Breast epithelium (tissue), 4 donors: ENCODE results near the gene MBD3. TPM values are rescaled to one million over a fixed set of nuclear protein-coding genes. Genes with fewer than 3 reads are reported as not detected.

Source experiments
- DNase-seq, 2 donors: peaks; one replicate each; pipeline ENCODE4 v3.0.0-alpha.2; 2019; ENCODE audit warnings: low spot score in 2 of 2
- H3K27ac ChIP-seq, 2 donors: fragments of 200-600 bp; sonication (generic) in 1 of 2; one replicate each; pipeline ENCODE4 v1.5.1; 2016 to 2019; ENCODE audit warnings: mild to moderate bottlenecking in 1 of 2
- H3K27me3 ChIP-seq, 2 donors: fragments of 200-600 bp; sonication (generic) in 1 of 2; one replicate each; pipeline versions ENCODE4 v1.5.1 to v1.6.0; 2017 to 2019; ENCODE audit warnings: control low read depth in 1 of 2, mild to moderate bottlenecking in 1 of 2
- H3K36me3 ChIP-seq: fragments of 200-600 bp; one replicate; pipeline ENCODE4 v1.5.1; 2019
- H3K4me1 ChIP-seq, 2 donors: fragments of 200-600 bp; sonication (generic); one replicate each; pipeline ENCODE4 v1.5.1; 2016 to 2019; ENCODE audit warnings: control low read depth in 1 of 2
- H3K4me3 ChIP-seq, 3 donors: fragments of 200-600 bp; sonication (generic); 1 replicate in 2 of 3; 2 replicates in 1 of 3; pipeline ENCODE4 v1.5.1; 2016 to 2019; ENCODE audit warnings: mild to moderate bottlenecking in 3 of 3, moderate library complexity in 2 of 3
- H3K9me3 ChIP-seq, 2 donors: fragments of 200-600 bp; sonication (generic) in 1 of 2; one replicate each; pipeline ENCODE4 v1.5.1; 2016 to 2019; ENCODE audit warnings: control low read depth in 1 of 2
- POLR2A ChIP-seq: fragments of 450-650 bp; IDR thresholded peaks from one replicate; pipeline ENCODE4 v1.6.1; 2016; ENCODE audit warnings: antibody characterized with exemption, mild to moderate bottlenecking, moderate library complexity
- POLR2AphosphoS5 ChIP-seq, 3 donors: sonication (generic); formaldehyde crosslinking; IDR thresholded peaks; one replicate each; pipeline ENCODE4 v1.6.1; 2017; ENCODE audit warnings: antibody characterized with exemption in 3 of 3
- intact Hi-C: fragments of 100-400 bp; cut with DNase I; formaldehyde crosslinking; loops from one replicate; pipeline ENCODE4 v1.15.1; 2023; ENCODE audit warnings: low total_unique reads
- total RNA-seq, 3 donors: library from RNA; depleted of rRNA; stranded (reverse); fragments of >200 nt; gene quantifications; one replicate each; pipeline ENCODE4 v1.1.0, GENCODE V29; 2016
- TF ChIP-seq, protein P1 (sequence below), 3 donors: fragments of 450-650 bp; IDR thresholded peaks; one replicate each; pipeline ENCODE4 v1.5.1; 2016 to 2017; ENCODE audit warnings: antibody characterized with exemption in 3 of 3, mild to moderate bottlenecking in 3 of 3, moderate library complexity in 3 of 3

The MBD3 gene
- total RNA-seq, 3 donors from 2014 or later: 51.8 to 71.3 (median 70.8) TPM

- Histone ChIP-seq H3K9me3 (no peaks in the 10 kb centered on the region), H3K27me3 (no peaks in the 10 kb centered on the region), H3K36me3 (no peaks in the 10 kb centered on the region), H3K4me1 (no peaks in the 10 kb centered on the region), H3K4me3 (no peak overlapping the region), H3K27ac (no peak overlapping the region)
- no peak for DNase-seq
- TF ChIP-seq POLR2AphosphoS5 (IDR thresholded peaks at IDR 0.05) (no peak), POLR2A (no peak)
- TF ChIP-seq, protein P1, sequence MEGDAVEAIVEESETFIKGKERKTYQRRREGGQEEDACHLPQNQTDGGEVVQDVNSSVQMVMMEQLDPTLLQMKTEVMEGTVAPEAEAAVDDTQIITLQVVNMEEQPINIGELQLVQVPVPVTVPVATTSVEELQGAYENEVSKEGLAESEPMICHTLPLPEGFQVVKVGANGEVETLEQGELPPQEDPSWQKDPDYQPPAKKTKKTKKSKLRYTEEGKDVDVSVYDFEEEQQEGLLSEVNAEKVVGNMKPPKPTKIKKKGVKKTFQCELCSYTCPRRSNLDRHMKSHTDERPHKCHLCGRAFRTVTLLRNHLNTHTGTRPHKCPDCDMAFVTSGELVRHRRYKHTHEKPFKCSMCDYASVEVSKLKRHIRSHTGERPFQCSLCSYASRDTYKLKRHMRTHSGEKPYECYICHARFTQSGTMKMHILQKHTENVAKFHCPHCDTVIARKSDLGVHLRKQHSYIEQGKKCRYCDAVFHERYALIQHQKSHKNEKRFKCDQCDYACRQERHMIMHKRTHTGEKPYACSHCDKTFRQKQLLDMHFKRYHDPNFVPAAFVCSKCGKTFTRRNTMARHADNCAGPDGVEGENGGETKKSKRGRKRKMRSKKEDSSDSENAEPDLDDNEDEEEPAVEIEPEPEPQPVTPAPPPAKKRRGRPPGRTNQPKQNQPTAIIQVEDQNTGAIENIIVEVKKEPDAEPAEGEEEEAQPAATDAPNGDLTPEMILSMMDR (IDR thresholded peaks at IDR 0.05): no peak
- intact Hi-C loops: no loop called here
These were observed 40.7 kb upstream of the MBD3 start for GRCh38 chr19:1633269-1633826.

DNA sequence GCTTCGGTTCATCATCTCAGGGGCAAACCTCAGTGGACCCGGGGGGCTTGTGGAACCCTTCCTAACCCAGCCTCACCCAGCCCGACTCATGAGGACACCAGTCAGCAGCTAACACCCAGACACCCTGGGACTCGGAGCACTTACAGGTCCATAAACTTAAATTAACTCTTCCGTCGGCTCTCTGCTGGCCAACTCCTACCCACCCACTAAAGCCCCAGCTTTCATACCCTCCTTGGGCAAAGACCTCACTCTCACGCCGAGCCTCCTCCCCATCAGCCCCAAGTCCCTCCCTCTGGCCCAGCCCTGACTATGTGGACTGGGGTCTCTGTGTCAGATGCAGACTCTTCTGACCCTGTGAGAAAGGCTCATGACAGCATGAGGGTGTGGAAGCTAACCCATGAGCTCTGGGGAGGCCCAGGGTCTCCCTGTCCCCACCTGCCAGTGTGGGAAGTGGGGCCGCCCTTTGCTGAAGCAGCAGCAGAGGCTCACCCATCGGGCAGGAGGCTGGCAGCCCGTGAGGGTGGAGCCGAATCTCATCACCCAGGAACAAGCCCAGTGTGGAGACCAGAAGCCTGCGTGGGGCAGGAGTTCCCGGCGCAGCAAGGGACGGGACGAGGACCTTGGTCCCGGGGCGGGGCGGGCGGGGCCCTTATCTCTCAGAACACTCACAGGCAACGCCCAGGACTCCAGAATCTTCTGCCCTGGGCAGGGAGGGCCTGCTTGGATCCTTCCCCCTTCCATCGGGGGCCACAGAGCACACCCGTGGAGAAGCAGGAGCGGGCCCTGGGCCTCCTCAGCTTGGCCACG, 40.0 kb upstream of the MBD3 start:
- Histone ChIP-seq H3K9me3 (no peaks in the 10 kb centered on the region), H3K36me3 (no peaks in the 10 kb centered on the region), H3K27me3 (no peaks in the 10 kb centered on the region), H3K27ac (no peak overlapping the region), H3K4me3 (no peak overlapping the region), H3K4me1 (no peaks in the 10 kb centered on the region)
- no peak for DNase-seq
- intact Hi-C loops: no loop called here
- no peak for TF ChIP-seq POLR2AphosphoS5 (IDR thresholded peaks at IDR 0.05)
- no peak for TF ChIP-seq POLR2A
- TF ChIP-seq, protein P1 (IDR thresholded peaks at IDR 0.05): no peak

GRCh38 chr19:1631557-1632100, 39.0 kb upstream of the MBD3 start:
- Histone ChIP-seq H3K36me3 (no peaks in the 10 kb centered on the region), H3K27ac (no peak overlapping the region), H3K9me3 (no peaks in the 10 kb centered on the region), H3K4me1 (no peaks in the 10 kb centered on the region), H3K4me3 (no peak overlapping the region), H3K27me3 (no peaks in the 10 kb centered on the region)
- DNase-seq: no peak
- intact Hi-C loops: no loop called here
- TF ChIP-seq, protein P1 (IDR thresholded peaks at IDR 0.05): no peak
- TF ChIP-seq POLR2AphosphoS5 (IDR thresholded peaks at IDR 0.05): no peak
- TF ChIP-seq POLR2A: no peak

GRCh38 chr19:1630811-1631210, 38.1 kb upstream of the MBD3 start:
- Histone ChIP-seq H3K4me3 (no peak overlapping the region), H3K9me3 (no peaks in the 10 kb centered on the region), H3K4me1 (no peaks in the 10 kb centered on the region), H3K36me3 (no peaks in the 10 kb centered on the region), H3K27ac (no peak overlapping the region), H3K27me3 (no peaks in the 10 kb centered on the region)
- intact Hi-C loops: no loop called here
- TF ChIP-seq POLR2AphosphoS5 (IDR thresholded peaks at IDR 0.05) (no peak), POLR2A (no peak)
- TF ChIP-seq, protein P1 (IDR thresholded peaks at IDR 0.05): no peak
- no peak for DNase-seq

DNA sequence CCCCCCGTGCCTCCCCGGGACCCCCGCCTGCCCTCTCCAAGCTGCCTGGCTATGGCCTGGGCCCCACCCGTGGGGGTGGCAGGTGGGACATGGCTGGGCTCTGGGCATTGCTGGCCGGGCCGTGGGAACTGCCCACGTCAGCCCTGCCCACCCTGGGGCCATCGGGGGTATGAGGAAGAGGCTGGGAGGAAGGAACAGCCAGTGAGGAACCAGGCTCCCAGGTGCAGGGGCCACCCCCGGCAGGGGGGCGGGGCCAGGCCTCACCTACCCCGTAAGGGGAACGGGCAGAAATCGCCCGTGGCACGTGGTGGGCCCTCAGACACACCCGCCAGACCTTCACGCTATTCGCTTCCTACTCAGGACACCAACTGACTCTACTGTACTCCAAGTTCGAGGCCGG, 37.3 kb upstream of the MBD3 start:
- DNase-seq: no peak
- Histone ChIP-seq H3K36me3 (no peaks in the 10 kb centered on the region), H3K4me1 (no peaks in the 10 kb centered on the region), H3K4me3 (no peak overlapping the region), H3K27me3 (no peaks in the 10 kb centered on the region), H3K9me3 (no peaks in the 10 kb centered on the region), H3K27ac (no peak overlapping the region)
- TF ChIP-seq POLR2AphosphoS5 (IDR thresholded peaks at IDR 0.05): no peak
- TF ChIP-seq, protein P1 (IDR thresholded peaks at IDR 0.05): no peak
- TF ChIP-seq POLR2A: no peak
- intact Hi-C loops: no loop called here
